ENCODE measurements around the gene PAH.

The PAH gene

DNA sequence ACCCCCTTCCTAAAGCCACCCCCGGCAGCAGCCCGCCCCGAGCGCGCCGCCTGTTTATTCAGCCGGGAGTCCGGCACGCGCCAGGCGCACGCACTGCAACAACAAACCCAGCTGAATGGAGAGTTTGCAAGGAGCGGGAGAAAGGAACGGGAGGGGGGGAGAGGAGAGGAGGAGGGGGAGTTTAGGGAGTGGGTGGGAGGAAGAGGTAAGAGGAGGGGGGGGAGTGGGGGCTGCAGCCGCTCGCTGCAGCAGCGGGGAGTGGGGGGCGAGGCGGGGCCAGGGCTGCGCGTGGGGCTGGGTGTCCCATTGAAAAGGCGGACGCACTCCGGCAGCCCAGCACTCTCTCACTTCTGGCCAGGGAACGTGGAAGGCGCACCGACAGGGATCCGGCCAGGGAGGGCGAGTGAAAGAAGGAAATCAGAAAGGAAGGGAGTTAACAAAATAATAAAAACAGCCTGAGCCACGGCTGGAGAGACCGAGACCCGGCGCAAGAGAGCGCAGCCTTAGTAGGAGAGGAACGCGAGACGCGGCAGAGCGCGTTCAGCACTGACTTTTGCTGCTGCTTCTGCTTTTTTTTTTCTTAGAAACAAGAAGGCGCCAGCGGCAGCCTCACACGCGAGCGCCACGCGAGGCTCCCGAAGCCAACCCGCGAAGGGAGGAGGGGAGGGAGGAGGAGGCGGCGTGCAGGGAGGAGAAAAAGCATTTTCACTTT, 40.5 kb upstream of the PAH start, which contains the start of gene ASCL1:
ASCL1 (plus strand) TSS at position 336 of the 712 bp plus-strand sequence. CDS start 571 bp downstream, outside the sequence.
- no peak within 1 kb of the TSS for H2AFZ ChIP-seq (ENCODE audit: low read length)

DNA sequence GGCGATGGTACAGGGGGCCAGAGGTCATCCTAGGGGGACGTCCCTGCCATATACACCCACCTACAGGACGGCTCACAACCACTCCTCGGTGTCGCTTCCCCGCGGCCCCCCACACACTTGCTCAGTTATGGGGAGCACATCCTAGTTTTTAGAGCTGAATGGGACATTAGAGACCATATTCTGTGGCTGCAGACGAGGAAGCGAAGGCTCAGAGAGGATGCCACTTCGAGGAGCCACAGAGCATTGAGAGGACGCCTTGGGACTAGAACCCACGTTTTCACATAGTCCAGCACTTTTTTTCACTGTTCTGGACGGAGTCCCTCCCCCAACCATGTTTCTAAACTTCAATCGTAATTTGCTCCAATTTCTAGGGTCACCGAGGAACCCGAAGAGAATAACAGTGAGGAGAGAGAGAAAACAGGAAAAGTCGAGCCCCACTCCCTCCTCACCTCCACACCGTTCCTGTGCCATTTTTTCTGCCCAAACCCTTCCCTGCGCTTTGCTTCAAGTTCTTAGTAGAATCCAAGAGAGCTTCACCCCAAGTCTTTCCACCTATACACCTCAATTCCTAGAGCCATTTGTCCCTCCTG, 39.8 kb upstream of the PAH start:
- H3K27me3 ChIP-seq (ENCODE audit: insufficient read depth, low read length, poor library complexity, severe bottlenecking), result no peaks in the 10 kb centered on the region
- no peak overlapping the region for H3K4me3 ChIP-seq (ENCODE audit: low read length, poor library complexity, severe bottlenecking)
- H2AFZ ChIP-seq (ENCODE audit: low read length), result no peak overlapping the region
- no peak overlapping the region for H3K4me2 ChIP-seq (ENCODE audit: low read depth, low read length, poor library complexity, severe bottlenecking)
- no peaks in the 10 kb centered on the region for H3F3A ChIP-seq (ENCODE audit: low read depth)
- no peaks in the 10 kb centered on the region for H3K9me2 ChIP-seq (replicated peaks; ENCODE audit: low read depth, low read length)
- H3K9ac ChIP-seq (ENCODE audit: low read depth, low read length, poor library complexity, severe bottlenecking), result no peak overlapping the region
- no peaks in the 10 kb centered on the region for H4K20me1 ChIP-seq (ENCODE audit: insufficient read depth, low read length, poor library complexity, severe bottlenecking)
- TF ChIP-seq, protein P1, sequence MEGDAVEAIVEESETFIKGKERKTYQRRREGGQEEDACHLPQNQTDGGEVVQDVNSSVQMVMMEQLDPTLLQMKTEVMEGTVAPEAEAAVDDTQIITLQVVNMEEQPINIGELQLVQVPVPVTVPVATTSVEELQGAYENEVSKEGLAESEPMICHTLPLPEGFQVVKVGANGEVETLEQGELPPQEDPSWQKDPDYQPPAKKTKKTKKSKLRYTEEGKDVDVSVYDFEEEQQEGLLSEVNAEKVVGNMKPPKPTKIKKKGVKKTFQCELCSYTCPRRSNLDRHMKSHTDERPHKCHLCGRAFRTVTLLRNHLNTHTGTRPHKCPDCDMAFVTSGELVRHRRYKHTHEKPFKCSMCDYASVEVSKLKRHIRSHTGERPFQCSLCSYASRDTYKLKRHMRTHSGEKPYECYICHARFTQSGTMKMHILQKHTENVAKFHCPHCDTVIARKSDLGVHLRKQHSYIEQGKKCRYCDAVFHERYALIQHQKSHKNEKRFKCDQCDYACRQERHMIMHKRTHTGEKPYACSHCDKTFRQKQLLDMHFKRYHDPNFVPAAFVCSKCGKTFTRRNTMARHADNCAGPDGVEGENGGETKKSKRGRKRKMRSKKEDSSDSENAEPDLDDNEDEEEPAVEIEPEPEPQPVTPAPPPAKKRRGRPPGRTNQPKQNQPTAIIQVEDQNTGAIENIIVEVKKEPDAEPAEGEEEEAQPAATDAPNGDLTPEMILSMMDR (conservative IDR thresholded peaks at IDR 0.05; ENCODE audit: low read length), result no peak
- no peak for TF ChIP-seq EZH2phosphoT487 (IDR thresholded peaks at IDR 0.05; ENCODE audit: borderline replicate concordance)
- H3K79me2 ChIP-seq (ENCODE audit: insufficient read depth, low read length), result no peaks in the 10 kb centered on the region
- no peaks in the 10 kb centered on the region for H3K4me1 ChIP-seq (ENCODE audit: insufficient read depth, low read length, poor library complexity, severe bottlenecking)
- no peaks in the 10 kb centered on the region for H3K36me3 ChIP-seq (ENCODE audit: insufficient read depth, low read length)
- H3K9me3 ChIP-seq (ENCODE audit: insufficient read depth, low read depth, low read length), result no peaks in the 10 kb centered on the region

More for the DNA sequence above, 40.5 kb upstream of the PAH start, which contains the start of gene ASCL1:
- Histone ChIP-seq H3K9me3 (ENCODE audit: insufficient read depth, low read depth, low read length) (no peaks in the 10 kb centered on the region), H3F3A (ENCODE audit: low read depth) (no peaks in the 10 kb centered on the region), H3K79me2 (ENCODE audit: insufficient read depth, low read length) (no peaks in the 10 kb centered on the region), H3K27me3 (ENCODE audit: insufficient read depth, low read length, poor library complexity, severe bottlenecking) (no peaks in the 10 kb centered on the region), H3K36me3 (ENCODE audit: insufficient read depth, low read length) (no peaks in the 10 kb centered on the region), H3K4me3 (ENCODE audit: low read length, poor library complexity, severe bottlenecking) (no peak within 1 kb of the TSS), H4K20me1 (ENCODE audit: insufficient read depth, low read length, poor library complexity, severe bottlenecking) (no peaks in the 10 kb centered on the region), H3K4me1 (ENCODE audit: insufficient read depth, low read length, poor library complexity, severe bottlenecking) (no peaks in the 10 kb centered on the region), H3K9me2 (replicated peaks; ENCODE audit: low read depth, low read length) (no peaks in the 10 kb centered on the region), H3K4me2 (ENCODE audit: low read depth, low read length, poor library complexity, severe bottlenecking) (no peak within 1 kb of the TSS), H3K9ac (ENCODE audit: low read depth, low read length, poor library complexity, severe bottlenecking) (no peak within 1 kb of the TSS)
- TF ChIP-seq, protein P1 (conservative IDR thresholded peaks at IDR 0.05; ENCODE audit: low read length), result no peak
- no peak for TF ChIP-seq EZH2phosphoT487 (IDR thresholded peaks at IDR 0.05; ENCODE audit: borderline replicate concordance)

DNA sequence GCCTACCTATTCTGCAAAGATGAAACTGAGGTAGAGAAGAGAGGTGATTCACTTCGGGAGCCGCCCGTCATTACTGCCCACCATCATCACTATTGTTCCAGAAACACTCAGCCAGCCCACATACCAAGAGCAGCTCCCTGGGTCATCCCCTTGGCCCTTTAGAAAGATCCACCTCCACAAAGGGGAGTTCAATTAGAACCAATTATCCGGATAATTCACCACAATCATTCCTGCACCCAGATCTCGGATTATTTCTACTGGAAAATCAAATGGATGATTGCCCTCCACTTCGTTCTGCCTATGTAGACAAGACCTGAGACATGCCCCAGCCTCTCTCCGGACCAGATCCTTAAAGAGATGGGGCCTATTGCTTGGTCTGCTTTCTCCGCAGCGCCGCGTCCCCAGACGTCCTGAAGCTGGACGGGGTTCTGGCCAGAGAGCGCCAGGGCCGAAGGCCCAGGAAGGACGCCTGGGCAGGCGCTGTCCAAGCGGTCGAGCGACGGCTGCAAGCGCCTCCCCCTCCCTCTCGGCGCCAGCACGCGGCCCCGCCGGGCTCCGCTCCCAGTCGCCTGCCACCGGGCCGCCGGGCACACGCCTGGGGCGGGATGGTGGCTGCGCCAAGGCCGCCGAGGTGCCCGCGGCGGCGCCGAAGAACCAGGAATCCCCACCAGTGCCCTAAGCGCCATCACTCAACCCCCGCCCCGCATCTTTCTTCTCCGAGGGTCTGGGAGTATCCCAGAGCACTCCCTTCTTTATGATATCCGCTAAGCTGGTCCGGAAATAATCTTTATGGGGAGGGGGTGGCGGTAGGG, 39.1 kb upstream of the PAH start:
- H3K4me3 ChIP-seq (ENCODE audit: low read length, poor library complexity, severe bottlenecking), result no peak overlapping the region
- H3K79me2 ChIP-seq (ENCODE audit: insufficient read depth, low read length), result no peaks in the 10 kb centered on the region
- no peak overlapping the region for H3K4me2 ChIP-seq (ENCODE audit: low read depth, low read length, poor library complexity, severe bottlenecking)

More for the DNA sequence above, 39.1 kb upstream of the PAH start:
- Histone ChIP-seq H3K9me2 (replicated peaks; ENCODE audit: low read depth, low read length) (no peaks in the 10 kb centered on the region), H3K36me3 (ENCODE audit: insufficient read depth, low read length) (no peaks in the 10 kb centered on the region), H3F3A (ENCODE audit: low read depth) (no peaks in the 10 kb centered on the region), H2AFZ (ENCODE audit: low read length) (no peak overlapping the region), H4K20me1 (ENCODE audit: insufficient read depth, low read length, poor library complexity, severe bottlenecking) (no peaks in the 10 kb centered on the region), H3K9me3 (ENCODE audit: insufficient read depth, low read depth, low read length) (no peaks in the 10 kb centered on the region), H3K4me1 (ENCODE audit: insufficient read depth, low read length, poor library complexity, severe bottlenecking) (no peaks in the 10 kb centered on the region), H3K9ac (ENCODE audit: low read depth, low read length, poor library complexity, severe bottlenecking) (no peak overlapping the region), H3K27me3 (ENCODE audit: insufficient read depth, low read length, poor library complexity, severe bottlenecking) (no peaks in the 10 kb centered on the region)
- TF ChIP-seq EZH2phosphoT487 (IDR thresholded peaks at IDR 0.05; ENCODE audit: borderline replicate concordance), result no peak
- TF ChIP-seq, protein P1 (conservative IDR thresholded peaks at IDR 0.05; ENCODE audit: low read length), result no peak

Data from Loucy (cell line).